ENCODE data around the gene CYB5A.
"Not testable (repeated sequence)": the region's sequence is repeated elsewhere in the genome, so short reads cannot be mapped to it uniquely, and the experiment has no call there.

CYB5A gene

DNA sequence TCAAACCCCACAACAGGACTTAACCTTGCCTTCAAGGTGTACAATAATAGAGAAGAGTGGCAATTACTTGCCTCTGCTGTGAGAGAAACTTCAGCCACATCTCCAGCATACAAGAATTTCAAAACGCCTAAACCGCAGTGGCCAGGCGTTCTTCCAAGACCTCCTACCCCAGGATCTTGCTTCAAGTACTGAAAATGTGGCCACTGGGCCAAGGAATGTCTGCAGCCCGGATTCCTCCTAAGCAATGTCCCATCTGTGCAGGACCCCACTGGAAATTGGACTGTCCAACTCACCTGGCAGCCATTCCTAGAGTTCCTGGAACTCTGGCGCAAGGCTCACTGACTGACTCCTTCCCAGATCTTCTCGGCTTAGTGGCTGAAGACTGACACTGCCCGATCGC, 2.8 kb upstream of the CYB5A start:
- Histone ChIP-seq H3K27me3 (ENCODE audit: control insufficient read depth, insufficient read depth, low read length) (no peaks in the 10 kb centered on the region), H3K36me3 (ENCODE audit: control insufficient read depth, insufficient read depth, low read length) (no peaks in the 10 kb centered on the region), H3K27ac (ENCODE audit: low read depth, low read length) (no peak overlapping the region), H3K4me3 (ENCODE audit: low read depth, low read length) (no peak overlapping the region), H3K9ac (ENCODE audit: low read depth, low read length) (no peak overlapping the region), H3K9me3 (ENCODE audit: control insufficient read depth, insufficient read depth, low read length) (peaks cover 7% of the 10 kb centered on the region; the same call in 1 of the 2 replicates), H3K4me1 (ENCODE audit: control insufficient read depth, insufficient read depth, low read length) (no peaks in the 10 kb centered on the region)

DNA sequence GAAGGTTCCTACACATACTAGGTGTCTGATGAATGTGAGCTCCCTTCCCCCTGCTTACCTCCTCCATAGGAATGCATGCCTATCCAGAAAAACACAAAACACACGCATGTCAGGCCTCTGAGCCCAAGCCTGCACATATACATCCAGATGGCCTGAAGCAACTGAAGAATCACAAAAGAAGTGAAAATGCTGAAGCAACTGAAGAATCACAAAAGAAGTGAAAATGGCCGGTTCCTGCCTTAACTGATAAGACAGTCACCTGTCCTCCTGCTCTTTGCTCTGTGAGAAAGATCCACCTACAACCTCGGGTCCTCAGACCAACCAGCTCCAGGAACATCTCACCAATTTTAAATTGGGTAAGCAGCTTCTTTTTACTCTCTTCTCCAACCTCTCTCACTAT, 1.2 kb upstream of the CYB5A start:
- not testable (repeated sequence) for H3K27me3 ChIP-seq (ENCODE audit: control insufficient read depth, insufficient read depth, low read length); H3K27ac ChIP-seq (ENCODE audit: low read depth, low read length); H3K9me3 ChIP-seq (ENCODE audit: control insufficient read depth, insufficient read depth, low read length); H3K36me3 ChIP-seq (ENCODE audit: control insufficient read depth, insufficient read depth, low read length); H3K9ac ChIP-seq (ENCODE audit: low read depth, low read length)
- Histone ChIP-seq H3K4me1 (ENCODE audit: control insufficient read depth, insufficient read depth, low read length) (peaks cover 13% of the 10 kb centered on the region), H3K4me3 (ENCODE audit: low read depth, low read length) (0 out of 2 replicates have a peak overlapping the region, but pooled peaks have one; percentile 87)

DNA sequence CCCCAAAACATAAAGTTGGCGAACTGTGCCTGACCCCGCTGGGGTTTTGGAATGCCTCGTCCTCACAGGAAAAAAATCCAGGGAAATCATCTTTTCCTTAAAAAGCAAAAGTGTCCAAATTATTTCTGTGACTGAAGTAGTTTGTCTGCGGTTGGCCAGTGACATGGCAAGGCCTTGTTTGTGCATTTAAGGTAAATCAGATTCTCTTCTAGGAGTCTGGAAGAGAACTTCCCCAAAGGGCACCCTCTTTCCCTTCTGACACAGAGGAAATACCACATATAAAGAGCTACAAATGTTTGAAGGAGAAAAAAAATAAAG, 737 bp upstream of the CYB5A start:
- Histone ChIP-seq H3K4me1 (ENCODE audit: control insufficient read depth, insufficient read depth, low read length) (peaks cover 18% of the 10 kb centered on the region), H3K9ac (ENCODE audit: low read depth, low read length) (no peak overlapping the region), H3K9me3 (ENCODE audit: control insufficient read depth, insufficient read depth, low read length) (peaks cover 7% of the 10 kb centered on the region; the same call in 1 of the 2 replicates), H3K4me3 (ENCODE audit: low read depth, low read length) (peak overlapping the region; percentile 87), H3K36me3 (ENCODE audit: control insufficient read depth, insufficient read depth, low read length) (no peaks in the 10 kb centered on the region), H3K27ac (ENCODE audit: low read depth, low read length) (no peak overlapping the region), H3K27me3 (ENCODE audit: control insufficient read depth, insufficient read depth, low read length) (no peaks in the 10 kb centered on the region)

DNA sequence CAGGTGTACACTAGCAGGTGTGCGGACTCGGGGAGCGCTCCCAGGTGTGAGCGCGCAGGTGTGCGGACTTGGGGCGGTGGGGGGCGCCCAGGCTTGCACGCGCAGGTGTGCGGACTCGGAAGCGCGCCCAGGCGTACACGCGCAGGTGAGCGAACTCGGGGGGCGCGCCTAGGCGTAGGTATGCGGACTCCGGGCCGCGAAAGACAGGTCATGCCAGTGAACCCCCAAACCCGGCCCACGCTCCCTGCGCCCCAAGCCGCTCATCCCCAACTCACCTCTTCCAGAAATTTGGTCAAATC, 342 bp downstream of the CYB5A start:
- peak overlapping the region; percentile 87 for H3K4me3 ChIP-seq (ENCODE audit: low read depth, low read length)
- peaks cover 7% of the 10 kb centered on the region; the same call in 1 of the 2 replicates for H3K9me3 ChIP-seq (ENCODE audit: control insufficient read depth, insufficient read depth, low read length)
- no peaks in the 10 kb centered on the region for H3K27me3 ChIP-seq (ENCODE audit: control insufficient read depth, insufficient read depth, low read length)
- H3K4me1 ChIP-seq (ENCODE audit: control insufficient read depth, insufficient read depth, low read length) = peaks cover 23% of the 10 kb centered on the region
- peak overlapping the region; percentile 30 for H3K9ac ChIP-seq (ENCODE audit: low read depth, low read length)
- no peaks in the 10 kb centered on the region for H3K36me3 ChIP-seq (ENCODE audit: control insufficient read depth, insufficient read depth, low read length)
- H3K27ac ChIP-seq (ENCODE audit: low read depth, low read length) = no peak overlapping the region

DNA sequence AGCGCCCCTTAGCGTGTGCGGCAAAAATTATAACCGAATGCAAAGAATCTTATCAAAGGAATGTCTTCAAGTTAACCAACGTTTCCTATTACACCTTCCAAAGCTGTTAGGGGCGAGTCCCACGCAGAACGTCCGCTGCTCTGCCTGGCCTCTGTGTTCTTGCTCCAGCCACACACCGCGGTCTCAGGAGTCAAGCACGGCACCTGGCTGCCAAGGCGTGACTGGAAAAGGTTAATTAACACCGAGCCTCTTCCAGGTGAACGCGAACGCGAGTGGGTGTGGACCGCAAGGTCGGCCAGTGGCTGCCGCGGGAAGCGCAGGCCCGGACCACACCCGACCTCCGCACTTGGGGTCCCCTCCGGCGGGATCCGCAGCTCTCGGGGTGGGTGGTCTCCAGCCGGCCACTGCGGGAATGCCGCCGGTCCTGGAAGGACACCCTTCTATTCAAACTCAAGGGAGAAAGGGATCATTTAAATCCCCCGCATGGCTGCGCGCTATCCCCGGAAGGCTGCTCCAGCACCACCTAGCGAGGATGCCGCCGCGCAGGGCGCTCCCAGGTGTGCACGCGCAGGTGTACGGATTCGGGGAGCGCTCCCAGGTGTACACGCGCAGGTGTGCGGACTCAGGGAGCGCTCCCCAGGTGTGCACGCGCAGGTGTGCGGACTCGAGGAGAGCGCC, 830 bp downstream of the CYB5A start:
- Histone ChIP-seq H3K4me3 (ENCODE audit: low read depth, low read length) (peak overlapping the region; percentile 87), H3K27ac (ENCODE audit: low read depth, low read length) (no peak overlapping the region), H3K36me3 (ENCODE audit: control insufficient read depth, insufficient read depth, low read length) (no peaks in the 10 kb centered on the region), H3K9ac (ENCODE audit: low read depth, low read length) (no peak overlapping the region; the same call in 1 of the 2 replicates), H3K9me3 (ENCODE audit: control insufficient read depth, insufficient read depth, low read length) (peaks cover 7% of the 10 kb centered on the region; the same call in 1 of the 2 replicates), H3K4me1 (ENCODE audit: control insufficient read depth, insufficient read depth, low read length) (peaks cover 23% of the 10 kb centered on the region), H3K27me3 (ENCODE audit: control insufficient read depth, insufficient read depth, low read length) (no peaks in the 10 kb centered on the region)

DNA sequence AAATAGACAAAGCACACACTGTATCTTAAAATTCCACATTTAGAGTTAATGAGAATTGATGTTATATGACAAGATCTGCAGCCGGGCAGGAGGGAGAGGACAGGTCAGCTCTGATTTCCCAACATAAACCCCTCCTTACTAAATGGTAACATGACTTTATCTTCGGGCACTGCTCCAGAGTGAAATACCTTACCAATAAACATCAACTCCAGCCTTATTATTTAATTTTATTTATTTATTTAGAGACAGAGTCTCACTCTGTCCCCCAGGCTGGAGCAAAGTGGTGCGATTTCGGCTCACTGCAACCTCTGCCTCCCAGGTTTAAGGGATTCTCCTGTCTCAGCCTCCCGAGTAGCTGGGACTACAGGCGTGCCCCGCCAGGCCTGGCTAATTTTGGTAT, 1.7 kb downstream of the CYB5A start:
- Histone ChIP-seq H3K36me3 (ENCODE audit: control insufficient read depth, insufficient read depth, low read length) (no peaks in the 10 kb centered on the region), H3K27ac (ENCODE audit: low read depth, low read length) (no peak overlapping the region), H3K9ac (ENCODE audit: low read depth, low read length) (no peak overlapping the region), H3K4me3 (ENCODE audit: low read depth, low read length) (no peak overlapping the region), H3K9me3 (ENCODE audit: control insufficient read depth, insufficient read depth, low read length) (peaks cover 7% of the 10 kb centered on the region; the same call in 1 of the 2 replicates), H3K4me1 (ENCODE audit: control insufficient read depth, insufficient read depth, low read length) (peaks cover 23% of the 10 kb centered on the region), H3K27me3 (ENCODE audit: control insufficient read depth, insufficient read depth, low read length) (no peaks in the 10 kb centered on the region)

DNA sequence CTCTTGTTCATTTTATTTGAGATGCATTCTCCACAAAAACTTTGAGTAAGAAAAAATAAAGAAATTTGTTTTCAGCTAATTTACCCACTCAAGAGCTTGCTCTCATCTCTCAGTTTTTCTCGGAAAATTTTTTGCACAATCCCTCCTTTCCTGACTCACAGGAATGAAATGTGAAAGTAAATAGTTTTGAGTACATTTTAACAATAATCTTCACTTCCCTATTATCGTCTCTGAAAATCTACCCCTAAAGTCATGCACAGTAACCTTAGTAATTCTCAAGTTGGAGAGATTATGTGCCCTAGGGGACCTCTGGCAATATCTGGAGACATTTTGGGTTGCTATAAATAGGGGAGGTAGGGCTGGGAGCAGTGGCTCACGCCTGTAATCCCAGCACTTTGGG, 2.6 kb downstream of the CYB5A start:
- Histone ChIP-seq H3K4me3 (ENCODE audit: low read depth, low read length) (no peak overlapping the region), H3K36me3 (ENCODE audit: control insufficient read depth, insufficient read depth, low read length) (no peaks in the 10 kb centered on the region), H3K9me3 (ENCODE audit: control insufficient read depth, insufficient read depth, low read length) (peaks cover 7% of the 10 kb centered on the region; the same call in 1 of the 2 replicates), H3K9ac (ENCODE audit: low read depth, low read length) (no peak overlapping the region), H3K27me3 (ENCODE audit: control insufficient read depth, insufficient read depth, low read length) (no peaks in the 10 kb centered on the region), H3K4me1 (ENCODE audit: control insufficient read depth, insufficient read depth, low read length) (peaks cover 32% of the 10 kb centered on the region), H3K27ac (ENCODE audit: low read depth, low read length) (no peak overlapping the region)

DNA sequence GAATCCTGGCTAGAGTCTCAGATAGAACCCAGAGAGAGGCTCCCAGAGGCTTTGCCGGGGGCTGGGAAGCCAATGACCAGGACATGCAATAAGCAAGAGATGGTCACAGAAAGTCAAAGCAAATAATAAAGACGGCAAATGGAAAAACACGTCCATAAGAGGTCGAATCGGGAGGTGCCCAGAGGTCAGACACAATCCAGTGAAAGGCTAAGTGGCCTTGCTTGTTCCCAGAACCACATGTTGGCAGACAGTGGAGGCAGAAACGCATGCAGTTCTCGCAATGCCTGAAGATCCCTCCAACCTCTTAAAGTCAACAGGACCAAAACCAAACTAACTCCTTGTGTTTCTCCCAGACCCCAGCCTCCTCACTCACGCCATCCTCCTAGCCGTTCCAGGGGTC, 3.0 kb downstream of the CYB5A start:
- Histone ChIP-seq H3K36me3 (ENCODE audit: control insufficient read depth, insufficient read depth, low read length) (no peaks in the 10 kb centered on the region), H3K4me1 (ENCODE audit: control insufficient read depth, insufficient read depth, low read length) (peaks cover 36% of the 10 kb centered on the region), H3K4me3 (ENCODE audit: low read depth, low read length) (no peak overlapping the region), H3K27me3 (ENCODE audit: control insufficient read depth, insufficient read depth, low read length) (no peaks in the 10 kb centered on the region), H3K27ac (ENCODE audit: low read depth, low read length) (no peak overlapping the region), H3K9ac (ENCODE audit: low read depth, low read length) (no peak overlapping the region), H3K9me3 (ENCODE audit: control insufficient read depth, insufficient read depth, low read length) (peaks cover 7% of the 10 kb centered on the region; the same call in 1 of the 2 replicates)

DNA sequence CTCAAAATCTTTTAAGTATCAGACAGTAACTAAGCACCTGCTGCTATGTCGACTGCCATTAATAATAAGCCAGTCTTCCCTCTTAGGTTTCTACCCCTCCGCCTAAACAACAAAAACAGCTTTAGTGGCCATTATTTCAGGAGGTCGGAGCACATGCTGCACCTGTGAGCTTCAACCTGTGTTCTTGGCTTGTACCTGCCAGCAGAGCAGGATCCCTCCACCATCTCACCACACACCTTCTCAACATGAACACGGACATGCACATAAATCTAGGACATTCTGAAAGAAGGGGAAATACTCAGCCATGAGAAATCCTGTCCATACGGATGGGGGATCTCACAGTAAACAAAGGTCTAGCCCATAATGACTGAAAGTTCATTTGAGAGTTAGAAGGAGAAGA, 3.7 kb downstream of the CYB5A start:
- Histone ChIP-seq H3K27ac (ENCODE audit: low read depth, low read length) (no peak overlapping the region), H3K9me3 (ENCODE audit: control insufficient read depth, insufficient read depth, low read length) (peaks cover 4% of the 10 kb centered on the region; the same call in 1 of the 2 replicates), H3K4me1 (ENCODE audit: control insufficient read depth, insufficient read depth, low read length) (peaks cover 43% of the 10 kb centered on the region), H3K9ac (ENCODE audit: low read depth, low read length) (no peak overlapping the region), H3K4me3 (ENCODE audit: low read depth, low read length) (no peak overlapping the region), H3K36me3 (ENCODE audit: control insufficient read depth, insufficient read depth, low read length) (no peaks in the 10 kb centered on the region), H3K27me3 (ENCODE audit: control insufficient read depth, insufficient read depth, low read length) (no peaks in the 10 kb centered on the region)

DNA sequence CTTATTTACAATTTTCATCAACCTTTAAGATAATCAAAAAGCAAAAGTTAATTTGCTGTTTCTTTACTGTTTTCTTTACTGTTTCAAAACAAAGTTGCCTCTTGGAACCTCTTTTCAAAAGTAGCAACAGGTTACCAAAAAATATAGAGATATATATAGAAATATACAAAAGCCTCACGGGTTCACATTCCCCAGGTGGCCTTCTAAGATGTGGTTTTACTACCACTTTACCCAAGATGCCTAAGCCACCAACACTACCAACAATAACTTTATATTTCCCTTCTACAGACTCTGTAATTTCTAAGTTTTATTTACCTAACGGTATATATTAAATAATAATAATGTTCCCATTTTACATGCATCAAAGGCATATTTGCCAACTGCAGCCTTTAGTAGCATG, 4.9 kb downstream of the CYB5A start:
- peaks cover 55% of the 10 kb centered on the region for H3K4me1 ChIP-seq (ENCODE audit: control insufficient read depth, insufficient read depth, low read length)
- H3K27ac ChIP-seq (ENCODE audit: low read depth, low read length) = no peak overlapping the region
- no peaks in the 10 kb centered on the region for H3K36me3 ChIP-seq (ENCODE audit: control insufficient read depth, insufficient read depth, low read length)
- no peaks in the 10 kb centered on the region for H3K9me3 ChIP-seq (ENCODE audit: control insufficient read depth, insufficient read depth, low read length)
- H3K27me3 ChIP-seq (ENCODE audit: control insufficient read depth, insufficient read depth, low read length) = no peaks in the 10 kb centered on the region
- H3K9ac ChIP-seq (ENCODE audit: low read depth, low read length) = no peak overlapping the region
- H3K4me3 ChIP-seq (ENCODE audit: low read depth, low read length) = no peak overlapping the region

DNA sequence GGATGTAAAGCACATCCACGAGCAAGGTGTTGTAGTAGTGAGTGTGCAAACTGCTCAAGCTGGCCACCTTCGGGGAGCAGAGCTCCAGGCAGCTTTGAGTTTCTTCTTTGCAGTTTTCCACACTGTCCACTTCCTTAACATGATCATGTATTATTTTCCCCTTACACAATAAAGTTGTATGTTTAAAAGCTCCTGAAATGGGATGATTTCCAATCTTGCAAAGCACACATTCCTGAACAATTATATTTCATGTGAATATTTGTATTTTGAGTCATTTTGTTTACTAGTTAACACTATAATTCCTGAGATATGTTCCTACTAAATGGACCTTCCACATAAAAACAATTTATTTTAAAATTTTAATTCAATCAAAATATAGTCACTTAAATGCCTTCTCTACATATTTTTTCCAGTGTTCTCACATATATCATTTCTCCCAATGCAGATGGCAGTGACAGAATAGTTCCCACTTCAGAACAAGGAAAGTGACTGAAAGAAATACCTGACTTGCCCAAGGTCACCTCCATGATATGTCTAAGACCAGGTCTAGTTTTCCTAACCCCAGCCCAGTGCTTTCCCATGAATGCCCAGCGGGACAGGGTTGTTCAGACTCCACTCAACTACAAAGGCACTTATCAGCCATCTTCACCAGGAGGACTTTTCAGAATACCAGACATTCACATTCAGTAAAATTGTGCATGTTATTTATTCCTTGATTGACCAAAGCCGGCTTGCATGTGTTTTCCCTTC, 5.5 kb downstream of the CYB5A start:
- H3K4me3 ChIP-seq (ENCODE audit: low read depth, low read length) = no peak overlapping the region
- no peak overlapping the region for H3K27ac ChIP-seq (ENCODE audit: low read depth, low read length)
- H3K4me1 ChIP-seq (ENCODE audit: control insufficient read depth, insufficient read depth, low read length) = peaks cover 61% of the 10 kb centered on the region
- H3K27me3 ChIP-seq (ENCODE audit: control insufficient read depth, insufficient read depth, low read length) = no peaks in the 10 kb centered on the region
- H3K9ac ChIP-seq (ENCODE audit: low read depth, low read length) = no peak overlapping the region
- no peaks in the 10 kb centered on the region for H3K9me3 ChIP-seq (ENCODE audit: control insufficient read depth, insufficient read depth, low read length)
- H3K36me3 ChIP-seq (ENCODE audit: control insufficient read depth, insufficient read depth, low read length) = no peaks in the 10 kb centered on the region

All from HUES48 (cell line).